ENCODE measurements around the gene INSR.
"Not testable (repeated sequence)": the region's sequence is repeated elsewhere in the genome, so short reads cannot be mapped to it uniquely, and the experiment has no call there.

The INSR gene

GRCh38 chr19:7227735-7228134 is 66.5 kb downstream of the INSR start:
- H3K27ac ChIP-seq (ENCODE audit: low read length) = no peak overlapping the region
- H3K27me3 ChIP-seq (ENCODE audit: low read depth, low read length) = no peaks in the 10 kb centered on the region
- no peak for TF ChIP-seq CTCF (IDR thresholded peaks at IDR 0.05; ENCODE audit: low read depth, low read length)
- TF ChIP-seq EZH2phosphoT487 (IDR thresholded peaks at IDR 0.05; ENCODE audit: low read depth) = no peak
- H3K9me3 ChIP-seq (ENCODE audit: insufficient read depth, low read length) = no peaks in the 10 kb centered on the region
- no peak overlapping the region for H3K4me3 ChIP-seq (ENCODE audit: low read length)
- H3K79me2 ChIP-seq (ENCODE audit: low read length) = no peaks in the 10 kb centered on the region
- H3K9ac ChIP-seq (ENCODE audit: low read length) = no peak overlapping the region
- no peaks in the 10 kb centered on the region for H4K20me1 ChIP-seq (ENCODE audit: insufficient read depth, low read length)
- H2AFZ ChIP-seq (ENCODE audit: low read depth, low read length) = no peak overlapping the region
- no peaks in the 10 kb centered on the region for H3K36me3 ChIP-seq (replicated peaks; ENCODE audit: low read depth, low read length)
- H3K4me2 ChIP-seq (ENCODE audit: low read length) = no peak overlapping the region
- no peaks in the 10 kb centered on the region for H3K4me1 ChIP-seq (ENCODE audit: low read length)

GRCh38 chr19:7227149-7227548 is 67.1 kb downstream of the INSR start:
- H3K4me3 ChIP-seq (ENCODE audit: low read length); H3K79me2 ChIP-seq (ENCODE audit: low read length); H3K9ac ChIP-seq (ENCODE audit: low read length); H3K36me3 ChIP-seq (replicated peaks; ENCODE audit: low read depth, low read length); H3K9me3 ChIP-seq (ENCODE audit: insufficient read depth, low read length); H3K4me2 ChIP-seq (ENCODE audit: low read length); H4K20me1 ChIP-seq (ENCODE audit: insufficient read depth, low read length); H3K4me1 ChIP-seq (ENCODE audit: low read length); H3K27ac ChIP-seq (ENCODE audit: low read length); H3K27me3 ChIP-seq (ENCODE audit: low read depth, low read length); H2AFZ ChIP-seq (ENCODE audit: low read depth, low read length): not testable (repeated sequence)

DNA sequence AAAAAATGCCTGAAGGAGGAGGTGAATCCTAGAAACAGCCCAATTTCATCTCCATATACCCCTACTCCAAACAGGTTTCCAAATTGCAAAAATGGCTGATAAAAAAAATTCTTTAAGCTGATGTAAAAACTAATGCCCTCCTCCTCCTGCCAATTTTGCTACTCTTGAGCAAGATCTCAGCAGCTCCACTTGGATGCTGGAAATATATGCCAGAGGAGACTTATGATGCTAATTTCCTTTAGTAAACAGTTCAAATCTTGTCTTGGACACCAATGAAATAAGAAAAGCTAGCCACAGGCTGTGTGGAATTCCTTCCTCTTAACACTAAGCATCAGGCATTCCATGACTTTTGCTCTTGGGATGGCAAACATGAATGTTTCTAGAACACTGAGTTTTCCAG is 67.5 kb downstream of the INSR start:
- Histone ChIP-seq H3K4me2 (ENCODE audit: low read length) (no peak overlapping the region), H2AFZ (ENCODE audit: low read depth, low read length) (no peak overlapping the region), H3K9me3 (ENCODE audit: insufficient read depth, low read length) (no peaks in the 10 kb centered on the region), H3K27ac (ENCODE audit: low read length) (no peak overlapping the region), H3K27me3 (ENCODE audit: low read depth, low read length) (no peaks in the 10 kb centered on the region), H3K4me3 (ENCODE audit: low read length) (no peak overlapping the region), H3K36me3 (replicated peaks; ENCODE audit: low read depth, low read length) (no peaks in the 10 kb centered on the region), H3K4me1 (ENCODE audit: low read length) (no peaks in the 10 kb centered on the region), H3K9ac (ENCODE audit: low read length) (no peak overlapping the region), H4K20me1 (ENCODE audit: insufficient read depth, low read length) (no peaks in the 10 kb centered on the region), H3K79me2 (ENCODE audit: low read length) (no peaks in the 10 kb centered on the region)
- TF ChIP-seq EZH2phosphoT487 (IDR thresholded peaks at IDR 0.05; ENCODE audit: low read depth) (no peak), CTCF (IDR thresholded peaks at IDR 0.05; ENCODE audit: low read depth, low read length) (no peak)

GRCh38 chr19:7225741-7226140 is 68.5 kb downstream of the INSR start:
- Histone ChIP-seq H4K20me1 (ENCODE audit: insufficient read depth, low read length) (no peaks in the 10 kb centered on the region), H3K9me3 (ENCODE audit: insufficient read depth, low read length) (no peaks in the 10 kb centered on the region), H3K36me3 (replicated peaks; ENCODE audit: low read depth, low read length) (no peaks in the 10 kb centered on the region), H3K27ac (ENCODE audit: low read length) (no peak overlapping the region), H2AFZ (ENCODE audit: low read depth, low read length) (no peak overlapping the region), H3K27me3 (ENCODE audit: low read depth, low read length) (no peaks in the 10 kb centered on the region), H3K79me2 (ENCODE audit: low read length) (no peaks in the 10 kb centered on the region), H3K4me2 (ENCODE audit: low read length) (no peak overlapping the region), H3K4me3 (ENCODE audit: low read length) (no peak overlapping the region), H3K4me1 (ENCODE audit: low read length) (no peaks in the 10 kb centered on the region), H3K9ac (ENCODE audit: low read length) (no peak overlapping the region)
- TF ChIP-seq CTCF (IDR thresholded peaks at IDR 0.05; ENCODE audit: low read depth, low read length) = no peak
- no peak for TF ChIP-seq EZH2phosphoT487 (IDR thresholded peaks at IDR 0.05; ENCODE audit: low read depth)

DNA sequence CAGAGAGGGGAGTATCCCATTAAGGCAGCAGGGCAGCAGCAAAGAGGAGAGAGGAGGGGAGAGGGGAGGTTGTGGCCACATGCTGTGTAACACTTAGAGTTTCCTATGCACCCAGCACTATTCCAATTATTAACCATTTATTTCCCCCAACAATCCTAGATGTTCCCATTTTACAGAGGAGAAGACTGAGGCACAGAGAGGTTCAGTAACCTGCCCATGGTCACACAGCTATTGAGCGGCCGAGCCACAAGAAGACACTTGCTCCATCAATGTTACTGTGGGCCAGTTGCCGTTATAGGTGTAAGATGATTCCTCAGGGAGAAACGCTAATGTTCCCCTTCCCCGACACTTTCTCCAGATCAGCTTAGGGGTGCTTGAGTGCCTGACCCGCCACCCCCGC is 69.2 kb downstream of the INSR start:
- H3K79me2 ChIP-seq (ENCODE audit: low read length) = no peaks in the 10 kb centered on the region
- H3K4me1 ChIP-seq (ENCODE audit: low read length) = no peaks in the 10 kb centered on the region
- no peak overlapping the region for H3K27ac ChIP-seq (ENCODE audit: low read length)
- TF ChIP-seq CTCF (IDR thresholded peaks at IDR 0.05; ENCODE audit: low read depth, low read length) (no peak), EZH2phosphoT487 (IDR thresholded peaks at IDR 0.05; ENCODE audit: low read depth) (no peak)
- no peak overlapping the region for H2AFZ ChIP-seq (ENCODE audit: low read depth, low read length)
- H3K4me2 ChIP-seq (ENCODE audit: low read length) = no peak overlapping the region
- H3K4me3 ChIP-seq (ENCODE audit: low read length) = no peak overlapping the region
- no peak overlapping the region for H3K9ac ChIP-seq (ENCODE audit: low read length)
- no peaks in the 10 kb centered on the region for H3K36me3 ChIP-seq (replicated peaks; ENCODE audit: low read depth, low read length)
- H4K20me1 ChIP-seq (ENCODE audit: insufficient read depth, low read length) = no peaks in the 10 kb centered on the region
- no peaks in the 10 kb centered on the region for H3K9me3 ChIP-seq (ENCODE audit: insufficient read depth, low read length)
- no peaks in the 10 kb centered on the region for H3K27me3 ChIP-seq (ENCODE audit: low read depth, low read length)
